Breast epithelium (tissue), 4 donors: ENCODE results near the gene NSF. TPM values are rescaled to one million over a fixed set of nuclear protein-coding genes. Genes with fewer than 3 reads are reported as not detected.

ENCODE experiments used
- DNase-seq, 2 donors: peaks; one replicate each; pipeline ENCODE4 v3.0.0-alpha.2; 2019; ENCODE audit warnings: low spot score in 2 of 2
- H3K27ac ChIP-seq, 2 donors: fragments of 200-600 bp; sonication (generic) in 1 of 2; one replicate each; pipeline ENCODE4 v1.5.1; 2016 to 2019; ENCODE audit warnings: mild to moderate bottlenecking in 1 of 2
- H3K27me3 ChIP-seq, 2 donors: fragments of 200-600 bp; sonication (generic) in 1 of 2; one replicate each; pipeline versions ENCODE4 v1.5.1 to v1.6.0; 2017 to 2019; ENCODE audit warnings: control low read depth in 1 of 2, mild to moderate bottlenecking in 1 of 2
- H3K36me3 ChIP-seq: fragments of 200-600 bp; one replicate; pipeline ENCODE4 v1.5.1; 2019
- H3K4me1 ChIP-seq, 2 donors: fragments of 200-600 bp; sonication (generic); one replicate each; pipeline ENCODE4 v1.5.1; 2016 to 2019; ENCODE audit warnings: control low read depth in 1 of 2
- H3K4me3 ChIP-seq, 3 donors: fragments of 200-600 bp; sonication (generic); 1 replicate in 2 of 3; 2 replicates in 1 of 3; pipeline ENCODE4 v1.5.1; 2016 to 2019; ENCODE audit warnings: mild to moderate bottlenecking in 3 of 3, moderate library complexity in 2 of 3
- H3K9me3 ChIP-seq, 2 donors: fragments of 200-600 bp; sonication (generic) in 1 of 2; one replicate each; pipeline ENCODE4 v1.5.1; 2016 to 2019; ENCODE audit warnings: control low read depth in 1 of 2
- POLR2A ChIP-seq: fragments of 450-650 bp; IDR thresholded peaks from one replicate; pipeline ENCODE4 v1.6.1; 2016; ENCODE audit warnings: antibody characterized with exemption, mild to moderate bottlenecking, moderate library complexity
- POLR2AphosphoS5 ChIP-seq, 3 donors: sonication (generic); formaldehyde crosslinking; IDR thresholded peaks; one replicate each; pipeline ENCODE4 v1.6.1; 2017; ENCODE audit warnings: antibody characterized with exemption in 3 of 3
- intact Hi-C: fragments of 100-400 bp; cut with DNase I; formaldehyde crosslinking; loops from one replicate; pipeline ENCODE4 v1.15.1; 2023; ENCODE audit warnings: low total_unique reads
- total RNA-seq, 3 donors: library from RNA; depleted of rRNA; stranded (reverse); fragments of >200 nt; gene quantifications; one replicate each; pipeline ENCODE4 v1.1.0, GENCODE V29; 2016
- TF ChIP-seq, protein P1 (sequence below), 3 donors: fragments of 450-650 bp; IDR thresholded peaks; one replicate each; pipeline ENCODE4 v1.5.1; 2016 to 2017; ENCODE audit warnings: antibody characterized with exemption in 3 of 3, mild to moderate bottlenecking in 3 of 3, moderate library complexity in 3 of 3

Gene NSF
- total RNA-seq, 3 donors from 2014 or later, result 22.1 to 38.1 (median 38.0) TPM

DNA sequence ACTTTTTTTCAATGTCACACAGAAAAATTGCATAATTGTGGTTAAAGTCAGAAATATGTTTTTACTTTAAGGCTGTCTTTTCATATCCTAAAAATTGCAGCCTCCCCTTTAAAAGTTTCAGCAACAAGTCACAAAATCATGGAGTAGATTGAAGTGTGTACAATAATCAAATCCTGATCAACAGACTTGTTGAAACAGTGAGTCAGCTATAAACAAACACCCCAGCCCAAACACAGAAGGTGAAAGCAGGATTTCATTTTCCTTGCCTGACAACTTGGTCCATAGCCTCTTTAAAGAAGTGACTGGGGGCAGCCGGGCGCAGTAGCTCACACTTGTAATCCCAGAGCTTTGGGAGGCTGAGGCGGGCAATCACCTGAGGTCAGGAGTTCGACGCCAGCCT is 168.1 kb downstream of the NSF start:
- intact Hi-C loops, result no loop called here
- peaks cover 7% of the 10 kb centered on the region for H3K36me3 ChIP-seq
- no peaks in the 10 kb centered on the region for H3K27me3 ChIP-seq

DNA sequence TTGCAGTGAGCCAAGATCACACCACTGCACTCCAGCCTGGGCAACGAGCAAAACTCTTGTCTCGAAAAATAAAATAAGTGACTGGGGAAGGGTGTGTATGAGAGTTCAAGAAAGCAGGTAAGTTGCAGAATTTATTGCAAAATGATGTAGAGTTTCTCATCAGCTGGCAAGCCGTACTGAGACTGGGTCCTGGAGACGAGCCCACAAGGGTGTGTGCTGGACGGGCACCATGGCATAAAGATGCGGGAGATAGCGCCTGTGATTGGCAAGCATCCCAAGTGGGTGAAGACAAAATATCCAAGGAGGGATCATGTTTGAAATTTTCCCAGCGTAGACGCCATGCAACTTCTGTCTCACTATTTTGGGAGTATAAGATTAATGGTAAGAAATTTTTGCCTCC is 168.7 kb downstream of the NSF start:
- peak overlapping the region; percentile 4 to 29 for H3K27ac ChIP-seq

More for the DNA sequence above, 168.1 kb downstream of the NSF start:
- no peak for DNase-seq
- Histone ChIP-seq H3K4me3 (no peak overlapping the region), H3K4me1 (no peaks in the 10 kb centered on the region), H3K27ac (peak overlapping the region; percentile 4 to 29), H3K9me3 (no peaks in the 10 kb centered on the region)
- TF ChIP-seq POLR2AphosphoS5 (IDR thresholded peaks at IDR 0.05) (no peak), POLR2A (no peak)
- TF ChIP-seq, protein P1, sequence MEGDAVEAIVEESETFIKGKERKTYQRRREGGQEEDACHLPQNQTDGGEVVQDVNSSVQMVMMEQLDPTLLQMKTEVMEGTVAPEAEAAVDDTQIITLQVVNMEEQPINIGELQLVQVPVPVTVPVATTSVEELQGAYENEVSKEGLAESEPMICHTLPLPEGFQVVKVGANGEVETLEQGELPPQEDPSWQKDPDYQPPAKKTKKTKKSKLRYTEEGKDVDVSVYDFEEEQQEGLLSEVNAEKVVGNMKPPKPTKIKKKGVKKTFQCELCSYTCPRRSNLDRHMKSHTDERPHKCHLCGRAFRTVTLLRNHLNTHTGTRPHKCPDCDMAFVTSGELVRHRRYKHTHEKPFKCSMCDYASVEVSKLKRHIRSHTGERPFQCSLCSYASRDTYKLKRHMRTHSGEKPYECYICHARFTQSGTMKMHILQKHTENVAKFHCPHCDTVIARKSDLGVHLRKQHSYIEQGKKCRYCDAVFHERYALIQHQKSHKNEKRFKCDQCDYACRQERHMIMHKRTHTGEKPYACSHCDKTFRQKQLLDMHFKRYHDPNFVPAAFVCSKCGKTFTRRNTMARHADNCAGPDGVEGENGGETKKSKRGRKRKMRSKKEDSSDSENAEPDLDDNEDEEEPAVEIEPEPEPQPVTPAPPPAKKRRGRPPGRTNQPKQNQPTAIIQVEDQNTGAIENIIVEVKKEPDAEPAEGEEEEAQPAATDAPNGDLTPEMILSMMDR (IDR thresholded peaks at IDR 0.05), result no peak

DNA sequence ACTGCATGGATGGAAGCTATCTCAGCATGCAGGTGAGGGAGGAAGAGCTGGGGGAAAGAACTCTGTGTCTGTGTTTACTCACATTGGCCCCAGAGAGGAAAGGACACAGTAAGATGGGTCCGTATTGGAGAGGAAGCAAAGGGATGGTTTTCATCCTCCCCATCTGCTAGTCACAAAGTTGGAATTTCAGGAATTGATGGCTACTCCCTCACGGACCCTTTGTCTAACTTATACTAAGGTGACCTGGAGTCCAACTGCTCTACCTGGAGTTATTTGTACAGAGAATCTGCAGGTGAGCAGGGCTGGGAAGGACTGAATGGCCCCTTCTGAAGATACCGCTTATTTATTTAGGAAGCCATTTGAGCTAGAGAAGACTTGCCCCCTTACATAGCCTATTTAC is 172.9 kb downstream of the NSF start:
- Histone ChIP-seq H3K27me3 (no peaks in the 10 kb centered on the region), H3K27ac (no peak overlapping the region), H3K4me1 (peaks cover 5 to 7% of the 10 kb centered on the region in 2 donors), H3K4me3 (no peak overlapping the region), H3K36me3 (no peaks in the 10 kb centered on the region), H3K9me3 (no peaks in the 10 kb centered on the region)
- no peak for TF ChIP-seq POLR2A
- TF ChIP-seq, protein P1 (IDR thresholded peaks at IDR 0.05), result no peak
- no peak for TF ChIP-seq POLR2AphosphoS5 (IDR thresholded peaks at IDR 0.05)
- intact Hi-C loops, result no loop called here
- DNase-seq, result peak in 1 of 2 donors; percentile 1

More for the DNA sequence above, 168.7 kb downstream of the NSF start:
- intact Hi-C loops, result no loop called here
- Histone ChIP-seq H3K9me3 (no peaks in the 10 kb centered on the region), H3K36me3 (peaks cover 7% of the 10 kb centered on the region), H3K27me3 (no peaks in the 10 kb centered on the region), H3K4me1 (no peaks in the 10 kb centered on the region), H3K4me3 (no peak overlapping the region)
- no peak for DNase-seq
- no peak for TF ChIP-seq POLR2A
- TF ChIP-seq, protein P1 (IDR thresholded peaks at IDR 0.05), result no peak
- TF ChIP-seq POLR2AphosphoS5 (IDR thresholded peaks at IDR 0.05), result no peak

DNA sequence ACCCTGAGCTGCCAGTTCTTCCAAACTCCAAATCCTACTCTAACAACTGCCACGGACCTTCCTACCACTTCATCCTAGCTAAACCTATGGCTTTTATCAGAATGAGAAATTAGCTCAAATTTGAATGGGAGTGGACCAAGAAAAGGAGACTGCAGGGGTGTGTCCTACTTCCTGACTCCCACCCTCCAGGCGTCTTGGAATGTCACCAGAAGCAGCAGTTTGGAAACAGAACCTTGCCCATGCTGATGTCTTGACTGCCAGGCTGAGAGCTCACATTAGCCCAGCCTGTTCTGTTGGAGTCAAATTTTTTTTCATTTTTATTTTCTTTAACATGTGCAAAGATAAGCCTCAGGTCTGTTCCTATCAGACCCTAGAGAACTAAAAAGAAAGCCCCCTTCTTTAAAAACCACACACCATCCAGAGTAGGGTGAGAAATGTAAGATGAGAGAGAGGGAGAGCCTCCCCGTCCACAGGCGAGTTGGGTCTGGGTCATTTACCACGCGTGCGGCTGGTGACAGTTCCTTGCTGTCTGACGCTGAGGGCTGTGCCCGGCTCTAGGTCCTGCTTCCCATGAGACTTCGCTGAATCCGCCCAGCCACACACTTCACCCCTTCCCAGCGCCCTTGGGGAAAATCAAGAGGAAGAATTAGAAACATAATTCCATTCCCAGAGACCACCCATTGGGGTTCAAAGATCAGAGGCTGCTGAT is 173.7 kb downstream of the NSF start:
- H3K9me3 ChIP-seq, result no peaks in the 10 kb centered on the region
- no peaks in the 10 kb centered on the region for H3K36me3 ChIP-seq
- H3K4me3 ChIP-seq, result no peak overlapping the region
- intact Hi-C loops, result no loop called here
- TF ChIP-seq, protein P1 (IDR thresholded peaks at IDR 0.05), result no peak
- TF ChIP-seq POLR2AphosphoS5 (IDR thresholded peaks at IDR 0.05) (no peak), POLR2A (no peak)
- peaks cover 5 to 7% of the 10 kb centered on the region in 2 donors for H3K4me1 ChIP-seq
- H3K27ac ChIP-seq, result peak overlapping the region; percentile 73 to 77
- H3K27me3 ChIP-seq, result no peaks in the 10 kb centered on the region
- DNase-seq, result no peak

DNA sequence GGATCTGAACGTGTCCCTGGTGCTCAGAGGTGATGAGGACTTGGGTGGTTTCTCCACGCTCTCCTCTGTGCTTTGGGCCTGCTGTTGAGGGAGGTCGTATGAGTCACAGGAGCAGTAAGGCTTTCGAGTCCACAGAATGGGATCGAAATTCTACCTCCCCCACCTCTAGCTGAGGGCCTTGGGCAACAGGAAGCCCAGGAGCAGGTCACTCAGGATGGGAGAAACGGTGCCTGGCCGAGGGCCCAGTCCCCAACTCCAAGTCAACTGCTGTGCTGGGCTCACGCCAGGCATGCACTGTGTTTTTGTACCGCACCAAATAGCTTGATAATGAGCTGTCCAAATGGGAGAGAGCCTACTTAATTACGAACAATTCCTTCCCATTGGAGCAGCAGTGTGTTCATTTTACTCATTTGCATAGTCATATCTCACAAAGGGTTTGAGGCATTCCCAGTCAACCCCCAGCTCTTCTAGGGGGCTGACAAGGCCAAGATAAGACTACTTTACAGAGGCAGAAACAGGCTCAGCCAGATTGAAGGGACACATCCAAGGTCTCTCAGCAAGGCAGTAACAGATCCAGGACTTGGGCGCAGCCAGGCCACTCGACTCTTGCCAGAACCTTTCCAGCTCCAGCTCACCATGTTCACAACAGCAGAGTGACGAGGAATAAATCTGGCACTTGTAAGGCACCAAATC is 174.4 kb downstream of the NSF start:
- Histone ChIP-seq H3K27ac (peak overlapping the region; percentile 73 to 77), H3K4me3 (no peak overlapping the region), H3K27me3 (no peaks in the 10 kb centered on the region), H3K4me1 (peaks cover 5 to 7% of the 10 kb centered on the region in 2 donors), H3K36me3 (no peaks in the 10 kb centered on the region), H3K9me3 (no peaks in the 10 kb centered on the region)
- no peak for TF ChIP-seq POLR2A
- no peak for TF ChIP-seq POLR2AphosphoS5 (IDR thresholded peaks at IDR 0.05)
- TF ChIP-seq, protein P1 (IDR thresholded peaks at IDR 0.05), result no peak
- intact Hi-C loops, result no loop called here
- DNase-seq, result peak in 1 of 2 donors; percentile 49
